Measurements from ENCODE around the gene ZNF337.

- TF ChIP-seq CTCF (IDR thresholded peaks at IDR 0.05 in 4 of 5, conservative IDR thresholded peaks at IDR 0.05 in 1 of 5) (no peak), POLR2A (IDR thresholded peaks at IDR 0.05) (no peak)
Measured at GRCh38 chr20:25741088-25741487, 44.4 kb upstream of the ZNF337 start.

Data from gastrocnemius medialis (tissue), 4 donors.